ENCODE results near the gene PLD6.

DNA sequence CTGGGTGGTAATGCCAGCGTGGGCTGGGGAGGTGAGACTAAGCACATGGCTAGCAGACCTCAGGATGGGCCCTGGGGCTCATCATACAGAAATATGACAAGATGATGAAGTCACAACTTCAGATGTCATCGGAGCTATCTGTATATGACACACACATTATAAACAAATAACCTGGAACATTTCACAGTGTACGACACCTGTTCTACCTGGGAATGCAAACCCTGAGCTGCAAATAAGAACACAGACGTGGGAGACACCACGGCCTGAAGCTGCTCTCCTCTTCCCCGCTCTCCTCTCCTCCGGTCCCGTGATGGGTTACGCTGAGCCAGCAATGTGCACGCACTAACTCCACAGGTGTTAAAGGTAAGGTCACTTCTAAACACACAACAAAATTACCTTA is 4.9 kb downstream of the PLD6 start:
- TF ChIP-seq, protein P1, sequence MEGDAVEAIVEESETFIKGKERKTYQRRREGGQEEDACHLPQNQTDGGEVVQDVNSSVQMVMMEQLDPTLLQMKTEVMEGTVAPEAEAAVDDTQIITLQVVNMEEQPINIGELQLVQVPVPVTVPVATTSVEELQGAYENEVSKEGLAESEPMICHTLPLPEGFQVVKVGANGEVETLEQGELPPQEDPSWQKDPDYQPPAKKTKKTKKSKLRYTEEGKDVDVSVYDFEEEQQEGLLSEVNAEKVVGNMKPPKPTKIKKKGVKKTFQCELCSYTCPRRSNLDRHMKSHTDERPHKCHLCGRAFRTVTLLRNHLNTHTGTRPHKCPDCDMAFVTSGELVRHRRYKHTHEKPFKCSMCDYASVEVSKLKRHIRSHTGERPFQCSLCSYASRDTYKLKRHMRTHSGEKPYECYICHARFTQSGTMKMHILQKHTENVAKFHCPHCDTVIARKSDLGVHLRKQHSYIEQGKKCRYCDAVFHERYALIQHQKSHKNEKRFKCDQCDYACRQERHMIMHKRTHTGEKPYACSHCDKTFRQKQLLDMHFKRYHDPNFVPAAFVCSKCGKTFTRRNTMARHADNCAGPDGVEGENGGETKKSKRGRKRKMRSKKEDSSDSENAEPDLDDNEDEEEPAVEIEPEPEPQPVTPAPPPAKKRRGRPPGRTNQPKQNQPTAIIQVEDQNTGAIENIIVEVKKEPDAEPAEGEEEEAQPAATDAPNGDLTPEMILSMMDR (IDR thresholded peaks at IDR 0.05) = no peak
- no peak for TF ChIP-seq POLR2A (IDR thresholded peaks at IDR 0.05)

Measured in tibial nerve (tissue), 3 donors.